Stomach (tissue), 4 donors: ENCODE measurements around the gene AMOTL2.

Experiments used
- POLR2A ChIP-seq, 4 donors: fragments of 450-650 bp; IDR thresholded peaks; one replicate each; pipeline ENCODE4 v1.6.1; 2016; ENCODE audit warnings: antibody characterized with exemption in 4 of 4, control low read depth in 2 of 4, mild to moderate bottlenecking in 1 of 4, moderate library complexity in 1 of 4
- TF ChIP-seq, protein P1 (sequence below), 7 experiments: fragments of 450-650 bp in 4 of 7; fragments of 200-600 bp in 3 of 7; sonication (generic) in 3 of 7; IDR thresholded peaks; one replicate each; pipeline ENCODE4 v1.5.1; 2016 to 2019; ENCODE audit warnings: antibody characterized with exemption in 7 of 7, control low read depth in 2 of 7, mild to moderate bottlenecking in 1 of 7

DNA sequence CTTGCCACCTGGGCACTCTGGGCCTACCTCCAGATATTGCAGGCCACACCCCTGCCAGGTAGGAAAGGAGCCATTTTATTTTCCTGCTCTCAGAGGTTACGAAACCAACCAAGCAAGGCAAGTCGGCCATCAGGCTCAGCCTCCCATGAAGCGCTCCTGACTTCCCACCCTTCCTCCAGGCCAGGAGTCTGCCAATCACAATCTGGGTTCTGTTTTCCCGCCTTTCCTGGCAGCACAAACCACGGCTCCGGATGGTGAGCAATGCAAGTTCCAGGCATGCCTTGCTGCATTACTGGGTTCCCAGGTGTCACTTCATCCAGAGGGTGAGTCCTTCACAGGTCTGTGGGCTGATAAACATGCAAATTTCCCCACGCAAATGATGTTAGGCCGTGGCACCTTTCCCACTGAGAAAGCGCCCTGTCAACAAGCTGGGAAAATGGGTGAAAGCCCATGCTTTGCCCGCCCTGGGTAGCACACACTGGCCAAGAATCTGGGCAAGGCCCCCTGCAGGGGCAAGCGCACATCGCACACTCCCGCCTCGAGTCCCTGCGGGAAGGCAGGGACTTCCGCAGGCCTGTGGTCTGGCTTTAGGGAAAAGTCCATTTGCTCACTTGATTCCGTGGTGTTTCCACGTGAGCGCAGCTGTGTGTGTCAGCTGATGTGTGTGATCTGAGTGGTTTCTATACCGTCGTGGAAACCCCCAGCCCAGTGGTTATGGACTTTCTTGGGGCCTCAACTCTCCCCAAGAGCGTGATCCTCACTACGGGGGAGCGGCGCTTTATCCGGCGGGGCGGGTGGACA lies 62.0 kb downstream of the AMOTL2 start:
- TF ChIP-seq, protein P1, sequence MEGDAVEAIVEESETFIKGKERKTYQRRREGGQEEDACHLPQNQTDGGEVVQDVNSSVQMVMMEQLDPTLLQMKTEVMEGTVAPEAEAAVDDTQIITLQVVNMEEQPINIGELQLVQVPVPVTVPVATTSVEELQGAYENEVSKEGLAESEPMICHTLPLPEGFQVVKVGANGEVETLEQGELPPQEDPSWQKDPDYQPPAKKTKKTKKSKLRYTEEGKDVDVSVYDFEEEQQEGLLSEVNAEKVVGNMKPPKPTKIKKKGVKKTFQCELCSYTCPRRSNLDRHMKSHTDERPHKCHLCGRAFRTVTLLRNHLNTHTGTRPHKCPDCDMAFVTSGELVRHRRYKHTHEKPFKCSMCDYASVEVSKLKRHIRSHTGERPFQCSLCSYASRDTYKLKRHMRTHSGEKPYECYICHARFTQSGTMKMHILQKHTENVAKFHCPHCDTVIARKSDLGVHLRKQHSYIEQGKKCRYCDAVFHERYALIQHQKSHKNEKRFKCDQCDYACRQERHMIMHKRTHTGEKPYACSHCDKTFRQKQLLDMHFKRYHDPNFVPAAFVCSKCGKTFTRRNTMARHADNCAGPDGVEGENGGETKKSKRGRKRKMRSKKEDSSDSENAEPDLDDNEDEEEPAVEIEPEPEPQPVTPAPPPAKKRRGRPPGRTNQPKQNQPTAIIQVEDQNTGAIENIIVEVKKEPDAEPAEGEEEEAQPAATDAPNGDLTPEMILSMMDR (IDR thresholded peaks at IDR 0.05), result no peak
- no peak for TF ChIP-seq POLR2A (IDR thresholded peaks at IDR 0.05)
